ENCODE measurements around the gene LILRA5.

GRCh38 chr19:54355675-54356074 lies 42.7 kb upstream of the LILRA5 start:
- TF ChIP-seq CTCF (conservative IDR thresholded peaks at IDR 0.05) = no peak
- TF ChIP-seq EZH2 (IDR thresholded peaks at IDR 0.05; ENCODE audit: low read depth) = no peak

Measured in PC-9 (cell line).